SHP77 treated with DMSO at 0.1 percent for 48 hours (cell line): ENCODE results near the gene PDCD4.

Source experiments
- DNase-seq: peaks from one replicate; lab custom pipeline; 2025; lab: John Stamatoyannopoulos, UW

Gene PDCD4

GRCh38 chr10:110919971-110920881 is 48.5 kb downstream of the PDCD4 start:
- DNase-seq, result peak; percentile 29

- no peak for DNase-seq
Observed at GRCh38 chr10:110923856-110924493, 52.2 kb downstream of the PDCD4 start.

- no peak for DNase-seq
Observed at GRCh38 chr10:110927461-110927860, 55.7 kb downstream of the PDCD4 start.

GRCh38 chr10:110931769-110932381 is 60.1 kb downstream of the PDCD4 start:
- no peak for DNase-seq

GRCh38 chr10:110932505-110933180 is 60.9 kb downstream of the PDCD4 start:
- DNase-seq, result no peak

GRCh38 chr10:110936757-110937156 is 65.0 kb downstream of the PDCD4 start:
- no peak for DNase-seq

- DNase-seq, result no peak
Observed at GRCh38 chr10:110939419-110939818, 67.7 kb downstream of the PDCD4 start.

- no peak for DNase-seq
Observed at GRCh38 chr10:110944792-110945396, 73.2 kb downstream of the PDCD4 start.

- DNase-seq, result no peak
Observed at GRCh38 chr10:110946496-110946895, 74.8 kb downstream of the PDCD4 start.

- DNase-seq, result no peak
Observed at GRCh38 chr10:110947061-110947595, 75.4 kb downstream of the PDCD4 start.
